ENCODE measurements around the gene RBMS3.
A peak's percentile ranks its signal among the peaks of the same experiment; 100 is the strongest.

RBMS3 gene

DNA sequence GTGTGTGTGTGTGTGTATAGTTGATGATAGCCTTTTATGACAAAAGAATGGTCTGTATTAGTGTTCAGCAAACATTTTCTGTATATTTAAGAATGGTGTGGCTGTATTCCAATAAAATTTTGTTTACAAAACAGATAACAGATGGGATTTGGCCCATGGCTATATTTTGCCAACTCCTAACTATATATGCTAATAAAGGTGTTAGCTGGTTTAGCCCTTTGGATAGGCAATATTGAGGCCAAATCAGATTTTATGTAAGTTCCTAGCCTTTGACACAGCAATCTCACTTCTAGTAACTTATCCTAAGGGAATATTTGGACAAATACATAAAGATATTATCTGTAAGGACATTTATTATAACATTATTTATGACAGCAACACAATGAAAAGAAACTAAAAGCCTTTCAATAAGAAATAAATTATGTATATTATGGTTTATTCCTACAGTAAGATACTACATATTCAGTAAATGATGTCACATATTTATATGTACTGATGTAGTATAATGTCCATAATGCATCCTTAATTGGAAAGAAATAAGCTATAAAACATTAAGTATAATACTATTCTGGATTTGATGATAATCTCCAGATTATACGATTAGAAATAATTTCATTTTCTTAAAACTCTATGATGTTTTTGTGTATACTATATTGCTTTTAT lies 264.0 kb downstream of the RBMS3 start:
- H3K4me3 ChIP-seq = no peak overlapping the region
- TF ChIP-seq, protein P1, sequence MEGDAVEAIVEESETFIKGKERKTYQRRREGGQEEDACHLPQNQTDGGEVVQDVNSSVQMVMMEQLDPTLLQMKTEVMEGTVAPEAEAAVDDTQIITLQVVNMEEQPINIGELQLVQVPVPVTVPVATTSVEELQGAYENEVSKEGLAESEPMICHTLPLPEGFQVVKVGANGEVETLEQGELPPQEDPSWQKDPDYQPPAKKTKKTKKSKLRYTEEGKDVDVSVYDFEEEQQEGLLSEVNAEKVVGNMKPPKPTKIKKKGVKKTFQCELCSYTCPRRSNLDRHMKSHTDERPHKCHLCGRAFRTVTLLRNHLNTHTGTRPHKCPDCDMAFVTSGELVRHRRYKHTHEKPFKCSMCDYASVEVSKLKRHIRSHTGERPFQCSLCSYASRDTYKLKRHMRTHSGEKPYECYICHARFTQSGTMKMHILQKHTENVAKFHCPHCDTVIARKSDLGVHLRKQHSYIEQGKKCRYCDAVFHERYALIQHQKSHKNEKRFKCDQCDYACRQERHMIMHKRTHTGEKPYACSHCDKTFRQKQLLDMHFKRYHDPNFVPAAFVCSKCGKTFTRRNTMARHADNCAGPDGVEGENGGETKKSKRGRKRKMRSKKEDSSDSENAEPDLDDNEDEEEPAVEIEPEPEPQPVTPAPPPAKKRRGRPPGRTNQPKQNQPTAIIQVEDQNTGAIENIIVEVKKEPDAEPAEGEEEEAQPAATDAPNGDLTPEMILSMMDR (IDR thresholded peaks at IDR 0.05) = no peak
- H3K27ac ChIP-seq = no peak overlapping the region
- DNase-seq (ENCODE audit: low spot score) = no peak

DNA sequence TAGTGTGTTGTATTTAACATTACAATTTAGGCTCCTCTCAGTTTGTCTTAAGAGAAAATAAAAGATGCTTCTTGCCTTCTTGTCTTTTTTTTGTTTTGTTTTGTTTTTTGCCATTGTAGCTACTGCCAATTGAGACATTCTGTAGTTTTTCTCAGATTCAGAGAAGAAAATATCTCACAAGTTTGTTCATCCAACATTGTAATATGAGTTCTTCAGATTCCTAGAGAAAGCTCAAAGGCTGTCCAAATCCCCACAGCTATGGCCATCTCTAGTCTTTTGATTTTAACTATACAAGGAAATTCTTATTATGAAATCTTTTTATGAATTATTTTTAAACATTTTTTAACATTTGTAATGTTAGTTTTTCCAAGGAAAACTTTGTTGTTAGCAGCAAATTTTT lies 264.7 kb downstream of the RBMS3 start:
- H3K27ac ChIP-seq = no peak overlapping the region
- TF ChIP-seq, protein P1 (IDR thresholded peaks at IDR 0.05) = no peak
- DNase-seq (ENCODE audit: low spot score) = no peak
- H3K4me3 ChIP-seq = no peak overlapping the region

DNA sequence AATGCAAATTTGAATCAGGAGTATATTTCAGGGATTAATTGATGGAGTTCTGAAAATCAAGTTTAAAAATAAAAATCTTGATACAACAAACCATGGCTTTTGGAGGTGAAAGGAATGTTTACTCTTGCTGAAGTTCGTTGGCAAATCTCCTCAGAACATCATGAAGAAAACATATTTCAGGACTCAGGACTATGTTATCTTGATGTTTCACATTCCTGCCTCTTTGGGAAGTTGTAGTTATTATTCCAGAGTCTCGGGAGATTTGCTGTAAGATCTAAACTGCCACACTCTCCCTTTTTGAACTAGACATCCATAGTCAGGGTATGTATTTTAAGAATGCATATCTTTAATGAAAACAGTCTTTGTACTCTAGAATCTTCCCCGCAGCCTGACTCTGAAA lies 271.2 kb downstream of the RBMS3 start:
- peak overlapping the region; percentile 27 for H3K4me3 ChIP-seq
- no peak for DNase-seq (ENCODE audit: low spot score)
- TF ChIP-seq, protein P1 (IDR thresholded peaks at IDR 0.05) = no peak
- peak overlapping the region; percentile 33 to 69 for H3K27ac ChIP-seq

DNA sequence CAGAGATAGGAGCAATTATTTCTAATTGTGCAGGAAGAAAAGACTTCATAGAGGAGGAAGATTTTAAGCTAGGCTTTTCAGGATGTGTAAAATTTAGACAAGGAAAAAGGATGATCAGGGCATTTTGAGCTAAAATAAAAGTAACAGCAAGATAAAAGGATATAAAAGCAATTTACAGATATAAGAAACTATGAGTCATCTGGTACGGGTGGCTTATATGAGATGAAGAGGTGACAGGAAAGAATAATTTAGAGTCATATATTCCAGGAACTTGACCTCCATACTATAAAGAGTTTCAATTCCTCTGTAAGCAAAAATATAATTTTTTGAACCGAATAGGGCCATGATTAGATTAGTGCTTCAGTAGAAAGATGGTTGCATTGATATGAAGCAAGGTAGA lies 273.7 kb downstream of the RBMS3 start:
- no peak for DNase-seq (ENCODE audit: low spot score)
- no peak overlapping the region for H3K27ac ChIP-seq
- no peak overlapping the region for H3K4me3 ChIP-seq
- TF ChIP-seq, protein P1 (IDR thresholded peaks at IDR 0.05) = no peak

DNA sequence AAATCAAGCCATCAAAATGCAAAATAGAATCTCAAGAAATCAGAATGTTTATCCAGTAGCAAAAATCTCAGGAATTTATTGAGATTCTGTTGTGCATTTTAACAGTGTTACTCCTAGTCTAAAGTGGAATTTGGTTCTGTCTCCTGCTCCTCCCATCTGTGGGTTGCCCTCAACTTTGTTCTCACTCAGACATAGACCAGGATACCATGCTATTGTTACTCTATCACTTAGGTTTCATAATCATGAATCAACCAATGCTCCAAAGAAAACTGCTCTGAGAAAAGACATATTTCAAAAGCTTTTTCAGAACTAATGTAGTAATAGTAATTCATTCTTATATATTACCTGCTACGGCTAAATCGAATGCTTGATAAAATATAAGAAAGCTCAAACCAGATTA lies 274.7 kb downstream of the RBMS3 start:
- no peak overlapping the region for H3K27ac ChIP-seq
- TF ChIP-seq, protein P1 (IDR thresholded peaks at IDR 0.05) = no peak
- DNase-seq (ENCODE audit: low spot score) = no peak
- no peak overlapping the region for H3K4me3 ChIP-seq

DNA sequence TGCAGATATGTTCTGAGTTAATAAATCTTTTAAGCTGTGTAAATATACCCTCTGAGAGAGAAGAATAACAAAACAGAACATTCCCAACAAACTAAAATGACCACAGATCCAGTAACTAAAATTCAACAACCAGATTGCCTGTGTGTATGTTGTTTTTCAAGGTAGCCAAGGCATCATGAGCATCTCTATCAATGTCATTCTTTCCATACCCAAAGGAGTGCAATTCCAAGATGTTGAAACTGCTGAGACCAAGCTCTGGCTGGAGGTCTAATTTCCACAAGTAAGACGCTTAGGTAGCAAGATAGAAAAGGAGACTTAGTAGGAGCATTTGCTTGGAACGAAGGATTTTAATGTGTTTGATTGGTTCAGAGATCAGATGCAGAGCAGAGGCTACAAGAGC lies 276.3 kb downstream of the RBMS3 start:
- Histone ChIP-seq H3K4me3 (no peak overlapping the region), H3K27ac (no peak overlapping the region)
- DNase-seq (ENCODE audit: low spot score) = no peak
- TF ChIP-seq, protein P1 (IDR thresholded peaks at IDR 0.05) = no peak

DNA sequence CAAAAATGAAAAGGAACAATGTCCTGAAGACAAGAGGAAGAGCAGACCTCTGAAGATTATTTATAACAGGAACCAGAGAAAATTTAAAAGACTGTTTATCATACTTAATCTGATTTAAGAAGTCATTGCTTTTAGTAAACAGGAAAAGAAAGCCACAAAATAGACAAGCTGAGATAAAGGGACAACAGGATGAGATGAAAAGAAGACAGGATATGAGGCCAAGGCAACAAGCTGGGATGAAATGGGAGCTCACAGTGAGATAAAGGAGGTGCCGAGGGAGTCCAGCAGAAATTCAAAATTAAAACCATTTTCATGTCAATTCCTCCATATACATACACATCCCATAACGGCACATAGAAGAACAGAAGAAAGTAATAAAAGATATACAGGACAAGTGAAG lies 277.0 kb downstream of the RBMS3 start:
- DNase-seq (ENCODE audit: low spot score) = no peak
- TF ChIP-seq, protein P1 (IDR thresholded peaks at IDR 0.05) = no peak
- Histone ChIP-seq H3K4me3 (no peak overlapping the region), H3K27ac (no peak overlapping the region)

Data from coronary artery (tissue), 2 donors.